Occipital lobe (tissue), 2 donors: ENCODE measurements around the gene AP5B1. TPM values are rescaled to one million over a fixed set of nuclear protein-coding genes. Genes with fewer than 3 reads are reported as not detected.
"Not testable (repeated sequence)": the region's sequence is repeated elsewhere in the genome, so short reads cannot be mapped to it uniquely, and the experiment has no call there.

ENCODE experiments used
- DNase-seq: peaks from one replicate; lab custom pipeline; 2025; lab: John Stamatoyannopoulos, UW
- total RNA-seq: library from RNA; depleted of rRNA; stranded (reverse); fragments of >200 nt; gene quantifications from one replicate; pipeline ENCODE4 v1.2.3, GENCODE V29; 2014

AP5B1 gene
- total RNA-seq, 1 donor from 2014 or later = 4.7 TPM

DNA sequence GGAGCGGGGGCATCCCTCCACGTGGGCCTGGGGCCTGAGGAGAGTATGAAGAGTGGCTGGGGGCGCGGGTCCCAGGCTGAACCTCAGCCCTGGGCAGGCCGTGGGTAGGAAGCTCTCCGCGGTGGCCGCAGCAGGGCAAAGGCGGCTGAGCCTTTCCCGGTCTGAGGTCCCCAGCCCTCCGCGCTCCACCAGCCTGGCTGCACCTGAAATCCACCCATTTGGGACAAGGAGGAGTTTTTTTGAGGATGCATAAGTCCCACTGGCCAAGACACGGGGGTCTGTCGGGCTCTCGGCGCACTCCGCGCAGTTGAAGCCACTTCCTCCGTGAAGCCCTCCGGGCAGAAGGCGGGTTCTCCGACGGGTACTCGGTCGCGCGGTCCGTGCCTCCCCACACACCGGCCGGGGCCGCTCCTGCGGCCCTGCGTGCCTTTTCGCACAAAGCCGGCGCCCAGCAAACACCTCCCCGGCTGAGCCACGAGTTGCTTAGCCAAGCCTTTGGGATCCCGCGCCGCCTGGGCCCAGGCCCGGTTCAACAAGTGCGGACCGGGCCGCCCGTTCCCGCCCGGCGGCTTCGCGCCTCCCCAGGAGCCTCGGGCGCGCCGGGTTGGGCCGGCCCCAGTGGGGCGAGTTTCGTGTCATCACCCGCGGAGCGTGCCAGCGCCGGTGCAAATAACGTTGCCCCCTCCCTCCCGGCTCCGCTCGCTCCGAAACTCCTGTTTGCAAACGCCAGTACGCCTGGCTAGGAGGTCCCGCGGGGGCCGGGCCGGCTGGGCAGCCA lies 5.4 kb upstream of the AP5B1 start:
- DNase-seq = no peak

DNA sequence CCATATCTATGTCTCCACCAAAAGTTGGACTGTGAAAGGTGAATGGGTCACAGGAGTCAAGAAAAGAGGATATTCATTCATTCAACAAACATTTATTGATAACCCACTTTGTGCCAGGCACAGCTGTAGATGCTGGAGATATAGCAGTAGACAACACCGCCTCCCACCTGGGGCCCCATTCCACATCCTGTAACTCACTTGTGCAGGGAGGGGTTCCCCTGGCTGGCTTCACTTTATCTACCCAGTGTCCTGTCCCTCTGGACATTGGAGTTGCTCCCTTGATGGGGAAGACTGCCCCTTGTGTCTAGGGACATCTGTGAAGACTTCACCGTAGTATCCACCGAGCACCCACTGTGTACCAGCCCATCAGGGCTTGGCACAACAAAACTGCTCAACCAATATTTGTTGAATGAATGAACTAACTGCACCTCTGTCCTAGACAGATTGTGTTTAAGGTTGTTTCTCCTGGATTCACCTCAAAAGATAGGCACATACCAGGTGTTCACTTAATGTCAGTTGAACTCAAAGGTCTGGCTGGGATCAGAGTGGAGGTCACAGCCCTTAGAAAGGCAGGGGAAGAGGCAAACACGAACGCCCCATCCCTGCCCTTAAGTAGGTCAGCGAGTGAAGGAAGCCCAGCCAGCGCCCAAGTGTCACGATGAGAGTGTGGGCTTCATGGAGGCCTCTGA lies 4.7 kb upstream of the AP5B1 start:
- DNase-seq = no peak

DNA sequence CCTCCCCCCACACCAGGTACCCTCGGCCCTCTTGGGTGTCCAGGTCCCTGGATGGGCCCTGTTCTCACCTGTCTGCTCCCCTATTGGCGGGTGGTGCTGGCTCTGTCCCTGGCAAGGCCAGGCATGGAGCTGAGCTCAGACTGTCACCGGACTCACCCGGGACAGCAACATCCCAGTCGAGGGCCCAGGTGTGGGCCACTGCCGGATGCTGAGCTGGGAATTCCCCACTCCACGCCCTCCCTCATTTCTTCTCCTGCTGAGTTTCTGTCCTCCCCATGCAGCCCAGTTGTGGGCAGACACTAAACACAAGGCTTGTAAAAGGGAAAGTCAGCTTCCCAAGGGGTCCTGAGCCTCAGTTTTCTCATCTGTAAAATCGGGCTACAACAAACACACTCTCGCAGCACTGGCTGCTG lies 2.0 kb upstream of the AP5B1 start:
- no peak for DNase-seq

DNA sequence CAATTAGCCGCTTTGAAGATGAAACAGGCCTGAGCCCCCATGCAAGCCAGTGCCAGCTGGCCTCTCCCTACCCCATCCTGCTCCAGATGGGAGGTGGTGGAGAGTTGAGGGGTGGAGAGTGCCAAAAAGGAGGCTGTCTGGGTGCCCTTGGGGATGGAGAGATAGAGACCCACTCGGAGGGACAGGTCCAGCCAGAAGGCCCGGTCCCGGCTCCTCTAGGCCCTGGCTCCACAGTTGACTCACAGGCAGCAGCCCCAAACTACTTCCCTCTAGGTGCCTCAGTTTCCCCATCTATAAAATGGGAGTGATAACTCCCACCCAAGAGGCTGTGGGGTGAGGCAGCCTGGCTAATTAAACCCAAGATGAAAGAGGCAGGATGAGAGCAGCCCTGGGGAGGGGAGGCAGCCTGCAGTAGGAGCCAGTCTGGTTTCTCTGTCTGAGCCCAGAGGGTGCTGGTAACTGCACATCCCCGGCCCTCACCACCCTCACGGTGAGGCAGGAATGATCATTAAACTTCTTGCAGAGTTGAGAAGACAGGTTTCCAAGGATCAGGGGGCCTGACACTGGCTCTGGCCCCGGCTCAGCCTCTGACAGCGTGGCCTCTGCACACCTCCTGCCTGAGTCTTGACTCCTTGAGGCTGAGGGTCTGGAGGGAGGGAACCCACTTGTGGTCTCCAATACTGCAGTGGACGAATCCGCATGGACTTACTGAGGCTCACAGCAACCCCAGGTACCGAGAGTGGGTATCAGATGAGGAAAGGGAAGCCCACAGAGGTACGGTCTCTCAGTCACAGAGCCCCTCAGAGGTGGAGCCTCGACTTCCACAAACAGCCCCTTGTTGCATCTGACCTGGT lies 1.4 kb upstream of the AP5B1 start:
- no peak for DNase-seq

DNA sequence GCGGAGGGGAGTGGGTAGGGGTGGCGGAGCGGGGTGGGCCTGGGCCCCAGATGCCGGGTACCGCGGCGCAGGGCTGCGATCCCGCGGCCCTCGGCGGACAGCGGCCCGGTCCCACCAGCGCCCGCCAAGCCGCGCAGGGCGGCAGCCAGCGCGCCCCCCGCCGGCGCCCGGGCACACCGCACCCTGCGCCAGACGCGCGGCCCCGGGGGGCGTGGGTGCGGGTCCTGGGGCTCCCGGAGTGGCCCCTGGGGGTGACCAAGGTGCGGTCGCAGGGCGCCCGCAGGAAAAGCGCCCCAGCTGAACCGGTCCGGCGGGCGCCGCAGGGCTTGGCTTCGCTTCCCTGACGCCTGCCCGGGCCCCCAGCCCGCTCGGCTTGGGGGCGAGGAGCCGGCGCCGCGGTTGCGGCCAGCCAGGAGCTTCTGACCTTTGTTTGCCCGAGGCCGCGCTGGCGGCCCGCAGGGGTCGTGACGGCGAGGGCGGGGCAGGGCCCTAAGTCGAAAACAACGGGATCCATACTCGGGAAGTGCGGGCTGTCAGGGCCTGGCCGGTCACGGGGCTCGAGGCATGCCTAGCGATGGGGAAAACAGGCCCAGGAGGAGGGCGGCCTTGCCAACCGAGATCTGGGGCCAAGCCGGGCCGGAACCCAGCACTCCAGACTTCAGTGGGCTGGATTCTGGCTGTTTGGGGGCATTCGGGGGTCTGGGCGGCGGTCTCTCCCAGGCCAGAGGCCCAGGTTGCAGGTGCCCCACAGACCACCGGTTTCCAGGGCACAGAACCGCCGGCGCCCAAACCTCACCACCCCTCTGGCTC lies 581 bp upstream of the AP5B1 start:
- DNase-seq = no peak

DNA sequence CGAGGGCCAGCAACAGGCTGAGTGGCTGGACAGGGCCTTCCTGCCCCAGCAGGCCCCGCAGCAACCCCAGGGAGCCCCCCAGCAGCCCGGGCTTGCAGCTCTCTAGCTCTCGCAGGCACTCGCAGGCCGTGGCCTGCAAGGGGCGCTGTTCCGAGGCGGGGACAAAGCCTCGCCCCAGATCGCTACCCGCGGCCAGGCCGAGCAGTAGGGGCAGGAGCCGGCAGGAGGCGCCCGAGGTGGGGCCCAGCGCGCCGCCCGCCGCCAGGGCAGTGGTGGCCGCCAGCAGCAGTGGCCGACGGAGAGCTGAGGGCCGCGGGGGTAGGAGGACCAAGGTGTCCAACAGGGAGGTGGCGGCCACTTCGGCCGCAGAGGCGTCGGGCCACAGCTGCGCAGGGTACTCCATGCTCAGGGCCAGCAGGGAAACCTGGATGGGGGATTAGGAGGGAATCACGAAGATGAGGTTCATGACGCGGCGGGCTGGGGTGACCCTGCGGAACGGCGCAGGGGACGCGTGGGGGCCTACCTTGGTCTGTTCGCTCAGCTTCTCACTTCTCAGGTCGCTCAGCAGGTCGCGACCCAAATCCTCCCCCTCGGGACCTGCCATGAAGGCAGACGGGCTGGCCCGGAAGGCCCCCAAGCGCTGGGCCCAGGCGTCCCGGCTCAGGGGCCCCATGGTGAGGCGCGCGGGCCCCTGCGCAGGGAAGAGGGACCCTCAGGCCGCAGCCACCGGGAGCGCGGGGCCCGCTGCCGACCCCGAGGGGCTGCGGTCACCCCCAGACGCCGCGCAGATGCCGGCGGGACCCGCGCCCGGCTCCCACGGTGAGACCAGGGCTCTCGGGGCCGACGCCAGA lies 632 bp downstream of the AP5B1 start:
- DNase-seq = peak; percentile 45

DNA sequence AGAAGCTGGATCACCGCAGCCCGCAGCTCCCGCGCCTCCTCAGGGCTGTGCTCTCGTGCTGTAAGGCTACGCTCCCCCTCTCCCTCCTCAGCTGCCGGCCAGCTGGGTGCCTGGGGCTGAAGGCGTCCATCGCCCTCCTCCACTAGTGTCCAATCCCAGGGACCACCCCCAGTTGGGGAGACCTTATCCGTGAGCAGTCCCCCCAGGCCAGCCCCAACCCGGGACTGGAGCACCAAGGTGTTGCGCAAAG lies 1.2 kb downstream of the AP5B1 start:
- no peak for DNase-seq

DNA sequence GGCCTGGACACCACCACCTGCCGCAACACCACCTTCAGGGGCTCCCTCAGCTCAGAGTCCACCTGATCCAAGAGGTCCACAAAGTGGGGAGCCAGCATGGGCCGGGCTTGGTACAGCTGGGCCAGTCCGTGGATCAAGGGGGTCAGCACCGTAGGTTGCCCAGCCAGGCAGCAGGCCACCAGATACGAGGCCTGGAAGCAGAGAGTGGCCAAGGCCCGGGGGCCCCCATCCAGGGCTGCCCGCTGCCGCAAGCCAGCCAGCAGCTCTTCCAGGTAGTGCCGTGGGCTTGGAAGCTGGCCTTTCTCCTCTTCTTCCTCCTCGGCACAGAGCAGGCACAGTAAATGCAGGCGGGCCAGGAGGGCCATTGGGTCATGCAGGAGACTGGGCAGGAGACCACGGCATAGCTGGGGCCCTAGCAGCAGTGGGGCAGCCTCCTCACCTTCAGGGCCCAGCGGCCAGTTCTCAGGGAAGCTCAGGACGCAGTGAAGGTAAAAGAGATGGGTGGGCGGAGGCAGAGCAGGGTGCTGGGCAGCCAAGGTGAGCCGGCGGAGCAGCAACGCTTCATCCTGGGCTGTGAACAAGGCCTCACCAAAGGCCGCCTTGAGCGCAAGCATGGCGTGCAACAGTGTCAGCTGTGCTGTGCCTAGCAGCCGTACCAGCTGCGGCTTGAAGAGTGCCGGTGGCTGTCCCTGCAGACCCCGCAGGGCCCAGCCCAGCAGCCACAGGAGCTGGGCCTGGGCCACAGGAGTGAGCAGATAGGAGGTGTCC lies 1.7 kb downstream of the AP5B1 start:
- no peak for DNase-seq

DNA sequence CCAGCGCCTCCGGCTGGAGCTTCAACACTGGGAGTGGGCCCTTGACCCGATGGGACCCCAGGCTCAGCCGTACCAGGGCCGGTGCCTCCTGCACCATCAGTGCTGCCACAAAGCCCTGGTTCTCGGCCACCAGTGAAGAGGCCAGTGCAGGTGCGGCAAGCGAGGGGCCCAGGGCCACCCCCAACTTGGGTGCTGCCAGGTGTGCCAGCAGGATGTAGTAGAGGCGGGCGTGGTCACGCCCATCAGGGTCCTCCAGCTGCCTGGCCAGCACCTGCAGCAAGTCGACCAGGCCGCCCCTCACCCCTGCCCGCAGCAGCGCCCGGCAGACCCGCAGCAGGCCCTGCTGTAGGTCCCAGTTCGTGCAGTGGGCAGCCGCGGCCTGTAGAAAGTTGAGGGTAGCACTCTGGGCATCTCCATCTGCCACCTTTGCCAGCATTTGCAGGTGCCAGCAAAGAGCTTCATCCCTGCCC lies 2.3 kb downstream of the AP5B1 start:
- no peak for DNase-seq

DNA sequence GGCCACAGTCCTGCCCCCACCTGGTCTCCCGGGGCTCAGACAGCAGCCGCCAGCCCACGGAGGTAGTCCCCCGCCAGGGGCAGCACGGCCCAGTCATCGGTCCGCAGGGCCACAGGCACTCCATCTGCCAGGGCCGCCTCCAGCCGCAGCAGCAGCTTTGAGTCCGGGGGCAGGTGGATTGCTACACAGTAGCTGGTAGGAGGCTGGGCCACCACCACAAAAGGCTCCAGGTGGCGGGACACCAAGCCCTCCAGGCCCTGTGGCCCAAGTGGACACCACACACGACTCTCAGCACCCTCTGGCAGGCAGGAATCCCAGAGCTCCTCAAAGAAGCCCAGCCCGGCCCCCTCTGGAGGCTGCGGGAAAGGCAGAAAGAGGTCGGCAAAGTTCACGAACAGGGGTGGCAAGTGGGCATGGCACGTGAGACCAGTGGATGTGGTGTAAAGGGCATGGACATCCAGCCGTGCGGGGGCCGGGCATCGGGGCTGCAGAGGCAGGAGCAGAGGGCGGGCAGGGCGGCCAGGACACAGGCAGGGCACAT lies 2.9 kb downstream of the AP5B1 start:
- no peak for DNase-seq

DNA sequence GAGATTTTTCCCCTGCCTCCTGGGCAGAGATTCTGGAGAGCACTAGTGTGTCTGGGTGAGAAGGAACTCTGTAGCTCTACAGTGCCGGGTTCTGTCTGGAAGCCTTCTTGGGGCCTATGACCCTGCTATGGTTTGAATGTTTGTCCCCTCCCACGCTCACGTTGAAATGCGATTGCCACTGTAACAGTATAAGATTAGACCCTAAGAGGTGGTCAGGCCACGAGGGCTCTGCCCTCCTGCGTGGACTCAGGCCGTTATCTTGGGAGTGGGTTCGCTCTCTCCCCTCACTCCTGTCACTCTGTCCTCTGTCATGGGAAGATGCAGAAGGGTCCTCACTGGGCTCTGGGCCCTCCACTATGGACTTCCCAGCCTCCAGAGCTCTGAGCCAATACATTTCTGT lies 3.5 kb downstream of the AP5B1 start:
- no peak for DNase-seq

DNA sequence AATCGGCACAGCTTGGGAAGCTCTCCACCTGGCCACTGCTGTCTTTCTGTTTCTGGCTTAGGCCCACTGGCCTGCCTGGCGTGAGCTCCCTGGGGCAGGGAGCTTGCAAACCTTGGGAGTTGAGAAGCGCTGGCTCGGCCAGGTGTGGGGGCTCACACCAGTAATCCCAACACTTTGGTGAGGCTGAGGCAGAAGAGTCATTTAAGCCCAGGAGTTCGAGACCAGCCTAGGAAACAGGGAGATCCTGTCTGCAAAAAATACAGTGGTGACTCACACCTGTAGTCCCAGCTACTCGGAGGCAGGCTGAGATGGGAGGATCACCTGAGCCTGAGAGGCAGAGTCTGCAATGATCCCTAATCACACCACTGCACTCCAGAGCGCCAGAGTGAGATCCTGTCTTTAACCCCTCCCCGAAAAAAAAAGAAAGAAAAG lies 4.0 kb downstream of the AP5B1 start:
- no peak for DNase-seq

DNA sequence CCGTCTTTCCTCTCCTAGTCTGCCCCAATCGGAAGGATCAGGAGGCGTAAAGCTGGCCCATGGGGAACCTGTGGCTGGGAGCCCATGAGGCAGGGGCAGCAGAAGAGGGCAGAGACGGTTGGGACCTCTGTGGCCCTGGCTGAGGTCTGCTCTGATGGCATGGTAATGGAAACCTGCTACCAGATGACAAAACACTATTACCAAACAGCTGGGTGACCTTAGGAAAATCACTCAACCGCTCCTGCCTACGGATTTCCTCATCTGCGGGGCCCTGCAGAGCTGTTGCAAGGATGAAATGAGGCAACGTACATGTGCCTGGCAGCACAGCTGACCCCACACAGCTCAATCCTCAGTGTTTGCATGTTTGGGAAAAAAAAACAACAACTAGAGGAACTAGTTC lies 4.6 kb downstream of the AP5B1 start:
- DNase-seq = no peak

DNA sequence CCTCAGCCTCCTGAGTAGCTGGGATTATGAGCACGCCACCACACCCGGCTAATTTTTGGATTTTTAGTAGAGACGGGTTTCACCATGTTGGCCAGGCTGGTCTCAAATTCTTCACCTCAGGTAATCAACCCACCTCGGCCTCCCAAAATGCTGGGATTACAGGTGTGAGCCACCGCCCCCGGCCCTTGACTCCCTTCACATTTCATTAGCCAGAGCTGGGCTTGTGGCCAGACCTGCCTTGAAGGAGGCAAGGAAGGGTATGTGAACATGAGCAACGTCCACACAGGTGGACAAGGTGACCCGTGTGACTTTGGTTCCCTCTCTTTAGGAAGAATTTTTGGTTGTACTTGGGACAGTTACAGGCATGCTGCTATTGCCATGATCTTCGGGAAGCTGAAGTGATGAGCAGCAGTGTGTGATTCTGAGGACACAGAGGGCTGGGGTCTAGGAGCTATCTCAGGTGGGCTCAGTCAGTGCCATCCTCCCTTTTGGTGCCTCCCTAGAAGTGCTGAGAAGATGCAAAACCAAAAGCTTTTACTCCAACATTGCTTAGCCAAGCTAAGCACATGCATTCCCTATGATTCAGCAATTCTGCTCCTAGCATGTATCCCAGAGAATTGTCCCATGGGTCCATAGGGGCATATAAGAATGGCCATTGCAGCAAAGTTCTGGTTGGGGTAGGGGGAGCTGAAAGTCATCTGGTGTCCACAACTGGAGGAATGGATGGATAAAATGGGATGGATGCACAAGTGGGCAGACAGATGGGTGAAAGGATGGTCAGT lies 6.1 kb downstream of the AP5B1 start:
- no peak for DNase-seq

DNA sequence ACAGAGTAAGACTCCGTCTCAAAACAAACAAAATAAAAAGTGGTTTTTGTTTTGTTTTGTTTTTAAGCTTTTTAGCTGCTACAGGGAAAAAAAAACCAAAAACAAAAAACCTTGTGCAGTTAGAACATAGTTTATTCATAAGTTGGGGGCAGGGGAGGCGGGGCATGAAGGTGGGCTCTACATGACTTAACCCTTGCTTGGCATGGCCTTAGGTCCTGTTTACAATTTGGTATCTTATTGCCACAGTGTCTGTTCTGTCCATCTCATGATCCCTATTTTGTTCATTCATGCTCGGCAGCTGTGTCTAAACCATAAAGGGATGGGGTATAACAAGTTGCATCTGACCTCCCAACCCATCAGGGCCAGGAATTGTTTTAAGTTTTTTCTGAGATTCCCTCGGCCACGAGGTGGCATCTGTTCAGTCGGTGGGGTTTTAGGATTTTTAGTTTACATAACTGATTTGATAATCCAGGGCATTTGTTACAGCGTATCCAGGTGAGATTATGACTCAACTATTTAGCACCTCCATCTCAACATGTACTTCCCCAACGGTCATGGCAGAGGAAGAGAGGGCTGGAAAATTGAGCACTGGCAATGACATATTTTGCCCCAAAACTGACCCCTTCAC lies 6.9 kb downstream of the AP5B1 start:
- DNase-seq = no peak

DNA sequence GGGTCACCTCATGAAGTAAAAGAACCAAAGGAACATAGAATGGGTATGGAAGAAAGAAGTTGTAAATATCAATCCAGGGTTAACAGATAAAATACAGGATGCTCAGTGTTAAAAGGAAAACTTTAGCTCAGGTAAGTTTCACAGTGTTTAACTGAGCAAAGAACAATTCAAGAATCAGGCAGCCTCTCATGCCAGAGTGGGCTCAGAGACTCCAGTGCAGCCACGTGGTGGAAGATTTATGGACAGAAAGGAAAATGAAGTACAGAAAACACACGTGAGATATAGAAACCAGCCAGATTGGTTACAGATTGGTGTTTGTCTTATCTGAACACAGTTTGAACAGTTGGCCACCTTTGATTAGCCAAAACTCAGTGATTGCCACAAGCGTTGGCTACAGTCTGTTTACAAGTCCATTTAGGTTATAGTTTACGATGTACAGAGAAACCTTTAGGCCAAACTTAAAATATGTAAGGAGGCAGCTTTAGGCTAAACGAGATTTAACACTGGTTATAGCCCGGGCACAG lies 9.1 kb downstream of the AP5B1 start:
- DNase-seq = no peak

DNA sequence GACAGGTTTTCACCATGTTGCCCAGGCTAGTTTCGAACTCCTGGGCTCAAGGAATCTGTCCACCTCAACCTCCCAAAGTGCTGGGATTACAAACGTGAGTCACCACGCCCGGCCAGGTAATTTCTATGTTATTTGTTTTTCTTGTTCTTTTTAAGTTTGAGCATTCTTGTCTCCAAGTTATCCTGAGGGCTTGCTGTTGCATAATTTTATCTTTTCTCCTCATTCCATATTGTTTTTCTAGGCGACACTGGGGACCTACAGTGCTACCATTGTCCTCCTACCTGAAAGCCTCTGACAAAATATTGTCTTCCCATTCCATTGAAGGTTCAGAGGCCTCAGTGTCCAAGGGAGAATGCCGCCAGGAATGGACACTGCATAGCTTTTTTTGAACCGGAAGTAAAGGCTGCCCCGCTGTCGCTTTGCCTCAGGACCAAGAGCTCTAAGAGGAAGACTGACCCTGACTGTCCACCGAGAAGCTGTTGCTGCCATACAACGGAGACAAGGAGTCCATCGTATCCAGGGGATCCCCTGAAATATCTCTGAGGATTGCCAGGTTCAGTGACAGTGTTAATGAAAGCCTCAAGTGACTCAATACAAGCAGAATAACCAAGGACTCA lies 9.7 kb downstream of the AP5B1 start:
- DNase-seq = no peak

DNA sequence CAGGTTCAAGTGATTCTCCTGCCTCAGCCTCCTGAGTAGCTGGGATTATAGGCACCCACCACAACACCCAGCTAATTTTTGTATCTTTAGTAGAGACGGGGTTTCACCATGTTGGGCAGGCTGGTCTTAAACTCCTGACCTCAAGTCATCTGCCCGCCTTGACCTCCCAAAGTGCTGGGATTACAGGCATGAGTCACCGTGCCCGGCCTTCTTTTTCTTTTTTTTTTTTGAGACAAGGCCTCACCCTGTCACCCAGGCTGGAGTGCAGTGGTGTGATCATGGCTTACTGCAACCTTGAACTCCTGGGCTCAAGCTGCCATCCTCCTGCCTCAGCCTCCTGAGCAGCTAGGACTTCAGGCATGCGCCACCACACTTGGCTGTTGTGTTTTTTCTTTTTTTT lies 13.0 kb downstream of the AP5B1 start:
- DNase-seq = not testable (repeated sequence)
